ENCODE results near the gene EXT2.

EXT2 gene

GRCh38 chr11:44125598-44125997 lies 30.1 kb downstream of the EXT2 start:
- Histone ChIP-seq H3K79me2 (ENCODE audit: control insufficient read depth, low read length) (no peaks in the 10 kb centered on the region), H3K4me2 (ENCODE audit: low read length) (no peak overlapping the region), H3K4me3 (ENCODE audit: low read length) (no peak overlapping the region), H3K9me2 (replicated peaks; ENCODE audit: control insufficient read depth, low read length) (no peaks in the 10 kb centered on the region), H3K4me1 (ENCODE audit: control insufficient read depth, low read length) (no peaks in the 10 kb centered on the region), H3F3A (ENCODE audit: control insufficient read depth, insufficient read depth) (no peaks in the 10 kb centered on the region), H4K20me1 (ENCODE audit: control insufficient read depth, insufficient read depth, low read depth, low read length) (no peaks in the 10 kb centered on the region), H3K27me3 (ENCODE audit: control insufficient read depth, low read length) (no peaks in the 10 kb centered on the region), H3K9me3 (ENCODE audit: control insufficient read depth, insufficient read depth, low read length) (no peaks in the 10 kb centered on the region), H3K36me3 (ENCODE audit: control insufficient read depth, low read length) (peaks cover 28% of the 10 kb centered on the region), H3K27ac (ENCODE audit: low read depth, low read length) (no peak overlapping the region)
- TF ChIP-seq EZH2phosphoT487 (IDR thresholded peaks at IDR 0.05; ENCODE audit: borderline replicate concordance, low read length) (no peak), CTCF (IDR thresholded peaks at IDR 0.05; ENCODE audit: low read depth, low read length, poor library complexity, severe bottlenecking) (no peak)

DNA sequence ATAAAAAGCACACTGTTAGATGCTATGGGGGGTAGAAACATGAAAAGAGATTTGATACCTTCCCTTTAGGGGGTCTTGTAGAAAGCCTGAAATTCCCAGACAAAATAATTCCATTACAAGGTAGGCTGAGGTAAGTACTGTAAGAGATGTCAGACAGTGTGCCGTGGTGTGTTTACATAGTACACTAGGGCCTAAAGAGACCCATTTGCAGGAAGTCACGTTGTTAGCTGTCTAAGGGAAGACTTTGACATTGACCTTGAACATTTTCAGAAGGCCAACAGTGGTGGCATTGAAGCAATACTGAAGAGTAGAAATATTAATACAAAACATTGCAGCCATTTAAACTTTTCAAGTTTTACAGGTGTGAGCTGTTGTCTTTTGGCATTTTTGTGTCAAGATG lies 30.8 kb downstream of the EXT2 start:
- H3K4me2 ChIP-seq (ENCODE audit: low read length), result no peak overlapping the region
- no peak overlapping the region for H3K27ac ChIP-seq (ENCODE audit: low read depth, low read length)
- no peaks in the 10 kb centered on the region for H4K20me1 ChIP-seq (ENCODE audit: control insufficient read depth, insufficient read depth, low read depth, low read length)
- no peaks in the 10 kb centered on the region for H3K9me2 ChIP-seq (replicated peaks; ENCODE audit: control insufficient read depth, low read length)
- no peaks in the 10 kb centered on the region for H3K4me1 ChIP-seq (ENCODE audit: control insufficient read depth, low read length)
- no peak overlapping the region for H3K4me3 ChIP-seq (ENCODE audit: low read length)
- H3K9me3 ChIP-seq (ENCODE audit: control insufficient read depth, insufficient read depth, low read length), result no peaks in the 10 kb centered on the region
- H3K27me3 ChIP-seq (ENCODE audit: control insufficient read depth, low read length), result no peaks in the 10 kb centered on the region
- TF ChIP-seq EZH2phosphoT487 (IDR thresholded peaks at IDR 0.05; ENCODE audit: borderline replicate concordance, low read length), result no peak
- TF ChIP-seq CTCF (IDR thresholded peaks at IDR 0.05; ENCODE audit: low read depth, low read length, poor library complexity, severe bottlenecking), result no peak
- H3F3A ChIP-seq (ENCODE audit: control insufficient read depth, insufficient read depth), result no peaks in the 10 kb centered on the region
- H3K36me3 ChIP-seq (ENCODE audit: control insufficient read depth, low read length), result peaks cover 28% of the 10 kb centered on the region
- H3K79me2 ChIP-seq (ENCODE audit: control insufficient read depth, low read length), result no peaks in the 10 kb centered on the region

DNA sequence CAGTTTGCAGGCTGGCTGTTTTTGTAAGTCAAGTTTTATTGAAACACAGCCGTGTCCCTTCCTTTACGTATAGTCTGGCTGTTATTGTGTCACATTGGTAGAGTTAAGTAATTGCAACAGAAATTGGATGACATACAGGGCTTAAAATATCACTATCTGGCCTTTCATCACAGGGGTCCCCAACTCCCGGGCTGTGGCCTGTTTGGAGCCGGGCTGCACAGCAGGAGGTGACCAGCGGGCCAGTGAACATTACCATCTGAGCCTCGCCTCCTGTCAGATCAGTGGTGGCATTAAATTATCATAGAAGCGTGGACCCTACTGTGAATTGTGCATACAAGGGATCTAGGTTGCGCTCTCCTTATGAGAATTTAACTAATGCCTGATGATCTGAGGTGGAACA lies 31.7 kb downstream of the EXT2 start:
- Histone ChIP-seq H3K4me1 (ENCODE audit: control insufficient read depth, low read length) (no peaks in the 10 kb centered on the region), H3F3A (ENCODE audit: control insufficient read depth, insufficient read depth) (no peaks in the 10 kb centered on the region), H3K9me2 (replicated peaks; ENCODE audit: control insufficient read depth, low read length) (no peaks in the 10 kb centered on the region), H3K27me3 (ENCODE audit: control insufficient read depth, low read length) (no peaks in the 10 kb centered on the region), H3K9me3 (ENCODE audit: control insufficient read depth, insufficient read depth, low read length) (no peaks in the 10 kb centered on the region), H3K36me3 (ENCODE audit: control insufficient read depth, low read length) (peaks cover 28% of the 10 kb centered on the region), H3K27ac (ENCODE audit: low read depth, low read length) (no peak overlapping the region), H3K4me2 (ENCODE audit: low read length) (no peak overlapping the region), H4K20me1 (ENCODE audit: control insufficient read depth, insufficient read depth, low read depth, low read length) (no peaks in the 10 kb centered on the region), H3K4me3 (ENCODE audit: low read length) (no peak overlapping the region), H3K79me2 (ENCODE audit: control insufficient read depth, low read length) (no peaks in the 10 kb centered on the region)
- TF ChIP-seq EZH2phosphoT487 (IDR thresholded peaks at IDR 0.05; ENCODE audit: borderline replicate concordance, low read length) (no peak), CTCF (IDR thresholded peaks at IDR 0.05; ENCODE audit: low read depth, low read length, poor library complexity, severe bottlenecking) (no peak)

DNA sequence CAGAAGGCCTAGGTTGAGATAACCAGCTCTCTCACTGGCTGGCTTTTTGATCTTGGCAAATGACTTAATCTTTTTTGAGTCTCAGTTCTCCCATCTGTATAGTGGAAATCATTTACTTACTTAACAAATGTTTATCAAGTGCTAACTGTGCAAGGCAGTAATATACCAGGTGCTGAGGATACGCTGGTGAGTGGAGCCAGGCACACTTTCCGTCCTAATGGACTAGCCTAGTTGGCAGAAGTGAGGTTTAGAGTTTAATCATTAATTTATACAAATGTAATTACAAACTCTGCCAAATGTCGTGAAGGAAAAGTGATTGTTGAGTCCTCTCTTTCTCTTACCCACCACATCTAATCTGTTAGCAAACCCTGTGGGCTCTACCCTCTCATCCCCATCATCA lies 33.3 kb downstream of the EXT2 start:
- H3K79me2 ChIP-seq (ENCODE audit: control insufficient read depth, low read length), result no peaks in the 10 kb centered on the region
- no peaks in the 10 kb centered on the region for H4K20me1 ChIP-seq (ENCODE audit: control insufficient read depth, insufficient read depth, low read depth, low read length)
- H3K27ac ChIP-seq (ENCODE audit: low read depth, low read length), result no peak overlapping the region
- H3K4me1 ChIP-seq (ENCODE audit: control insufficient read depth, low read length), result no peaks in the 10 kb centered on the region
- H3K36me3 ChIP-seq (ENCODE audit: control insufficient read depth, low read length), result peaks cover 31% of the 10 kb centered on the region
- no peaks in the 10 kb centered on the region for H3K9me3 ChIP-seq (ENCODE audit: control insufficient read depth, insufficient read depth, low read length)
- H3K27me3 ChIP-seq (ENCODE audit: control insufficient read depth, low read length), result no peaks in the 10 kb centered on the region
- TF ChIP-seq EZH2phosphoT487 (IDR thresholded peaks at IDR 0.05; ENCODE audit: borderline replicate concordance, low read length), result no peak
- no peak for TF ChIP-seq CTCF (IDR thresholded peaks at IDR 0.05; ENCODE audit: low read depth, low read length, poor library complexity, severe bottlenecking)
- no peaks in the 10 kb centered on the region for H3F3A ChIP-seq (ENCODE audit: control insufficient read depth, insufficient read depth)
- no peak overlapping the region for H3K4me2 ChIP-seq (ENCODE audit: low read length)
- H3K4me3 ChIP-seq (ENCODE audit: low read length), result no peak overlapping the region
- no peaks in the 10 kb centered on the region for H3K9me2 ChIP-seq (replicated peaks; ENCODE audit: control insufficient read depth, low read length)

Measured in DOHH2 (cell line).